GM19397 (cell line): ENCODE results near the gene DNAH9.

Experiments used
- ATAC-seq: cut with Tn5 transposase; IDR thresholded peaks from one replicate; pipeline ENCODE4 v1.9.1; 2021; ENCODE audit warnings: mild to moderate bottlenecking, moderate library complexity; ENCODE audit not compliant: unreplicated experiment

The DNAH9 gene, protein sequence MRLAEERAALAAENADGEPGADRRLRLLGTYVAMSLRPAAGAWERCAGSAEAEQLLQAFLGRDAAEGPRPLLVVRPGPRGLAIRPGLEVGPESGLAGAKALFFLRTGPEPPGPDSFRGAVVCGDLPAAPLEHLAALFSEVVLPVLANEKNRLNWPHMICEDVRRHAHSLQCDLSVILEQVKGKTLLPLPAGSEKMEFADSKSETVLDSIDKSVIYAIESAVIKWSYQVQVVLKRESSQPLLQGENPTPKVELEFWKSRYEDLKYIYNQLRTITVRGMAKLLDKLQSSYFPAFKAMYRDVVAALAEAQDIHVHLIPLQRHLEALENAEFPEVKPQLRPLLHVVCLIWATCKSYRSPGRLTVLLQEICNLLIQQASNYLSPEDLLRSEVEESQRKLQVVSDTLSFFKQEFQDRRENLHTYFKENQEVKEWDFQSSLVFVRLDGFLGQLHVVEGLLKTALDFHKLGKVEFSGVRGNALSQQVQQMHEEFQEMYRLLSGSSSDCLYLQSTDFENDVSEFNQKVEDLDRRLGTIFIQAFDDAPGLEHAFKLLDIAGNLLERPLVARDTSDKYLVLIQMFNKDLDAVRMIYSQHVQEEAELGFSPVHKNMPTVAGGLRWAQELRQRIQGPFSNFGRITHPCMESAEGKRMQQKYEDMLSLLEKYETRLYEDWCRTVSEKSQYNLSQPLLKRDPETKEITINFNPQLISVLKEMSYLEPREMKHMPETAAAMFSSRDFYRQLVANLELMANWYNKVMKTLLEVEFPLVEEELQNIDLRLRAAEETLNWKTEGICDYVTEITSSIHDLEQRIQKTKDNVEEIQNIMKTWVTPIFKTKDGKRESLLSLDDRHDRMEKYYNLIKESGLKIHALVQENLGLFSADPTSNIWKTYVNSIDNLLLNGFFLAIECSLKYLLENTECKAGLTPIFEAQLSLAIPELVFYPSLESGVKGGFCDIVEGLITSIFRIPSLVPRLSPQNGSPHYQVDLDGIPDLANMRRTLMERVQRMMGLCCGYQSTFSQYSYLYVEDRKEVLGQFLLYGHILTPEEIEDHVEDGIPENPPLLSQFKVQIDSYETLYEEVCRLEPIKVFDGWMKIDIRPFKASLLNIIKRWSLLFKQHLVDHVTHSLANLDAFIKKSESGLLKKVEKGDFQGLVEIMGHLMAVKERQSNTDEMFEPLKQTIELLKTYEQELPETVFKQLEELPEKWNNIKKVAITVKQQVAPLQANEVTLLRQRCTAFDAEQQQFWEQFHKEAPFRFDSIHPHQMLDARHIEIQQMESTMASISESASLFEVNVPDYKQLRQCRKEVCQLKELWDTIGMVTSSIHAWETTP (N-terminal part only)

DNA sequence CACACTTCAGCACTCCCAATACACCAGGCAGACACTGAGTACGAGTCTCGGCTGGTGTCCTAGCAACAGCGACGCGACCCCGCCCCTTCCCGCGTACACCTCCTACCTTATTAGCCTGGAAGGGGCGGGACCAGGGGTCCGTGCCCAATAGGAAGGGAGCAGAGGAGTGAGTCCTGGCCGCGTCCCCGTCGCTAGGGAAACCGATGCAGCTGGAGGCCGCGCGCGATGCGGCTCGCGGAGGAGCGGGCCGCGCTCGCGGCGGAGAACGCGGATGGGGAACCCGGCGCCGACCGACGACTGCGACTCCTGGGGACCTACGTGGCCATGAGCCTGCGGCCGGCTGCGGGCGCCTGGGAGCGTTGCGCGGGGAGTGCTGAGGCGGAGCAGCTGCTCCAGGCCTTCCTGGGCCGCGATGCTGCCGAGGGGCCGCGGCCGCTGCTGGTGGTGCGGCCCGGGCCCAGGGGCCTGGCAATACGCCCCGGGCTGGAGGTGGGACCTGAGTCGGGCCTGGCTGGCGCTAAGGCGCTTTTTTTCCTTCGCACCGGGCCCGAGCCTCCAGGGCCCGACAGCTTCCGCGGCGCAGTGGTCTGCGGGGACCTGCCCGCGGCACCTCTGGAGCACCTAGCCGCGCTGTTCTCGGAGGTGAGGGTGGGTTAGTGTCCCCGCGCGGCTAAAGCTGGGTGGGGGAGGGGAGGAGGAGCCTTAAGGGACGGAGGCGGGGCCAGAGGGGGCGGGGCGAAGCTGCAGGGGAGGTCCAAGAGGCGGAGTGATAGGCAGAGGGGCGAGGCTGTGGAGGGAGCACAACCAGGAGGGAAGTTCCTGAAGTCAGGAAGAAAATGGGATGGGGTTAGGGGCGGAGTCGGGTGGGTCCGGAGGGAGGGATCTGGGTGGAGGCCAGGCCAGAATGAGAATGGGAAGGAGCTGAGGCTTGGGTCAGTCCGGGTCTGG, at the start of gene DNAH9:
Gene DNAH9, plus strand, starts transcription at position 197 of the 948 bp plus-strand sequence. Its CDS starts 29 bp downstream, at position 226.
- no peak for ATAC-seq

DNA sequence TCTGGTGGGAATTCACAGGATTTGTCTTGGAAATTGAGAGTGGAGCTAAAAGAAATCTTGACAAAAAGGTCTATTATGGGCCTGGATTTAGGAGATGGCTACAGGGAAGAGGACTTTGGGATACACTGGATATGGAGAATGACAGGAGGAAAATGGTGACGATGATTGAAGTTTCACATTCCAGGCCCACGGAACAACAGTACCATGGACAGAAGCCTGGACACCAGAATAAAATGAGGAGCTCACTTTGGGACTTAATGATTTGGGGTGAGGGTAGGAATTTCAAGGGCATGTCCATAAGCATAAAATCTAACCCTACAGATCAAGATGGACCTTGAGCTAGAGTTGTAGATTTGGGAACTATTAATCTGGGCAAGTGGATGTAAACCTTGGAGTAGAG, 47.8 kb upstream of the DNAH9 start:
- ATAC-seq = no peak

DNA sequence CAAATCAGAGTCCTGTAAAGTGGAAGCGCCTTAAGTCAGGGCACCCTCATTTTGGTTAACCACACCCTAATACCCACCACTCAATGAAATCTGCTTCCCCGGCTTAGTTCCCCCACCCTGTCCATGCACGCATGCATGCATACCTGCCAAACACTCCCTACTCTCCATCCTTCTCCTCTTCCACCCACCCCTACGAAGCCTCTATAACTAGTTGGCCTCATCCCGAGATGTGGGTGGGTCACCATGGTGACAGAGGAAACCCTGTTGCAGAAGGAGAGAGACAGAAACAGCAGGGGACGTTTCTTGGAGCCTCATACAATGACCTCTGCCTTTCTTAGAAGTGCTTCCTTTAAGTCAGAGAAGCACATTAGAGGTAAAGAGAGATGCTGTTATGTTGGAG, 46.8 kb upstream of the DNAH9 start:
- ATAC-seq = no peak

DNA sequence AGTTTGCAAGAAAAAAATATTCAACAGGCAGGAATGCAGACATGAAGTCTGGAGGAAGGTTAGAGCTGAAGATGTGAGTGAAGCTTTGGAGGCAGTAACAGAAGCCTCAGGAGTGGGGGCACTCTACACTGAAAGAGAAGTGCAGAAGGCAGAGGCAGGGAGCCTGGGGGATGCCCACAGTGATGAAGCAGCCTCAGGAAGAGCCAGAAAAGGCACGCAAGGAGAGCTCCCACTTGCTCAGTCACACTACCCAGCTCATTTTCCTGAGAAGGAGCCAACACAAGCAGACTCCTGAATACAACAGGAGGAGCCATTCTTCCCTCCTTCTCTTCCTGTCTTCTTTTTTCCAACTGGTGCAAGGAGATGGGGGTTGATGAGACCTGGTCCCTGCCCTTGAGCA, 45.1 kb upstream of the DNAH9 start:
- no peak for ATAC-seq

DNA sequence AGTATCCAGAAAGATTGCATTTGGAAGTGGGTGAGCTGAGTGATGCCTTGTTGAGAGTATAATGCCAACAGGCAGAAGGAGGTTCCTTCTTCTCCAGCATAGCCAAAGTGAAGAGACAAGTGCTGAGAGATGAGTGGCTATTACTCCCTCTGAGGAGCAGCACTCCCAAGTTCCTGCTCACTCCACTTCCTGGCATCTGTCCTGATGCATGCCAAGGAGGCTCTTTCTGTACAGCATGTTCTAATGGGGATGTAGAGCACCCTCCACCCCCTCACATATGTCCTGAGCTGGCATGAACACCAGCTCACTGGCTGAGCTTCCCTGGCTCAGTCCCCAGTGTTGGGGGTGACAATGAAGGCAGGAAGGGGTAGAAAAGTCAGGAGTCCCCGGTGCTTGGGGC, 44.2 kb upstream of the DNAH9 start:
- ATAC-seq = no peak

DNA sequence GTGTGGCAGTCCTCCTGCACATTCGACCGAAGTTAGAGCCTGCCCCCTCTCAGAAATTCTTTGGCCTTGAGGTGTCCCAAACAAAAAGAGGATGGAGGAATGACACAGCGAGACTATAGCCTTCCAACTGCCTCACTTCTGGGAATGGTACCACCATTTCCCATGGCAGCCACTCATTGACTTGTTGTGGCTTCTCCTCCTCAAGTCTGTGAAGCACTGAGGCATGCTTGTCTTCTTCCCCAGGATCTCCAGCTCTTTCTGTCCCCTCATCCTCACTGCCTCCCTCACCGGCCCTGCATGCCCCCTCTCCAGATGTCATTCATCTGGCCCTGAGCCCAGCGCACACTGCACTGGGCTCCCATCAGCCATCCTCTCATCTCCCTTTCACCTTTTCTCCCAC, 43.7 kb upstream of the DNAH9 start:
- no peak for ATAC-seq

DNA sequence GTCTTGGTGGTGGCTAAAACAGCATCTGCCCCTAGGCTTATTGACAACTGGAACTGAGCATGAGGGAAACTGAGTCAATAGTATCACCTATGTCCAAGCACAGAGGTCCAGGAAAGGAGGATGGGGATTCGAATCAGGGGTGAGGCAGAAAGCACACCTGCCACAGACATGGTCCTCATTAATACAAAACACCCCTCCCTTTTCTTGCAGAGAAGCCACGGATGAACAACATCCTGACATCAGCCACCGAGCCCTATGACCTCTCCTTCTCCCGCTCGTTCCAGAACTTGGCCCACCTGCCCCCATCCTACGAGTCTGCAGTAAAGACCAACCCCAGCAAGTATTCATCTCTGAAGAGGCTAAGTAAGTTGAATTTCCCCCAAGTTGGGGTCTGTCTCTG, 42.7 kb upstream of the DNAH9 start:
- ATAC-seq = no peak

DNA sequence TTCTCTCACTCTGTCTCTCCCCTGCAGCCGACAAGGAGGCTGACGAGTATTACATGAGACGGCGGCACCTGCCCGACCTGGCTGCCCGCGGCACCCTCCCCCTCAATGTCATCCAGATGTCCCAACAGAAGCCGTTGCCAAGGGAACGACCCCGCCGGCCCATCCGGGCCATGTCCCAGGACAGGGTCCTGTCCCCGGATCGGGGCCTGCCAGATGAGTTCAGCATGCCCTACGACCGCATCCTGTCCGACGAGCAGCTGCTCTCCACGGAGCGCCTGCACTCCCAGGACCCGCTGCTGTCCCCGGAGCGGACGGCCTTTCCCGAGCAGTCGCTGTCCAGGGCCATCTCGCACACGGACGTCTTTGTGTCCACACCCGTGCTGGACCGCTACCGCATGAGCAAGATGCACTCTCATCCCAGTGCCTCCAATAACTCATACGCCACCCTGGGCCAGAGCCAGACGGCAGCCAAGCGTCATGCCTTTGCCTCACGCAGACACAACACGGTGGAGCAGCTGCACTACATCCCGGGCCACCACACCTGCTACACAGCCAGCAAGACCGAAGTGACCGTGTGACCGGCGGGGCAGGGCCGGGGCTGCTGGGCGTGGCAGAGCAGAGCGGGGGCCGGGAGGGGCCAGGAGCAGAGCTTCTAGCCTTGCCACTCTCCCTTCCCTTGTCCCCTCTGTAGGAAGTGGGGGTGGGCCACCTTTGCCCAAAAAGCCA, 40.4 kb upstream of the DNAH9 start:
- no peak for ATAC-seq

DNA sequence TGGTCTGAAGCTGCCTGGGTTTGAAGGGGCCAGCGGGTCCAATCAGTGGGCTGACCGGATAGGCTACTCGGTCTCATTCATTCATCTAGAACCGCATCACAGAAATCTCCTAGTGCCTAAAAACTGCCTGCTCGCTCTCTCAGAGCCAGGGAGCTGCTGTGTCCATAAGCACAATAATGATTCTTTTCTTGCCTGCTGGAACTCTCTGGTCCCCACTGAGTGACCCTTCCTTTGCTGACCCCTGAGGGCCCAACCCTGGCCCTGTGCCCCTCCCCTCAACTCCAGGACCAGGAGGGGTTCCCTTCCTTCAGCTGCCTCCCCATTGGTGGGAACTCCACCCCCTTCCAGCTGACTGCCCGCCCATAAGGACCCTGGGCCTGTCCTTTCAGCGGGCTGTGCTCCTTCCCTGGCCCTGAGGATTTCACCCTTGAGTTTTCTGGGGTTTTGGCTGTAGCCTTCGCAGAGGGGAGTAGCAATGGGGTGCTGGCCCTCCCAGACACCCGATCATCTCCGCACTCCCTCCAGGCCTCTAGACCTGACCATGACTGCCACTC, 39.5 kb upstream of the DNAH9 start:
- ATAC-seq = no peak

DNA sequence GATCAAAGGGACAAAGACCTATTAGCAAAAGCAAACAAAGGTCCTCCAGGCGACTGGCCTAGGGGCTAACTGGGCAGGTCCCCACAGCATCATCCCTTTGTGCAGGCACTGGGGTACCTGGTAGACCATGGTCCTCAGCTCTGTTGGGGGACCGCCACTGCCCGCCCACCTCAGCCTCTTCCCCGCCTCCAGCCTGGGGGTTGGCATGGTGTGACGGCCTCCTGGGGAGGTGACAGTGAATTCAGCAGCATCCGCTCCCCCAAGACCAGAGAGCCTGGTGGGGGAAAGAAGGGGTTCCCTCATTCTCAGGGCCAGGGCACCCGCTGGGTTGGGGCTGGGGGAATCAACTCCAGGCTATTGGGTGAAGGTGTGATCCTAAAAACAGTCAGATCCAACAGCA, 38.7 kb upstream of the DNAH9 start:
- no peak for ATAC-seq

DNA sequence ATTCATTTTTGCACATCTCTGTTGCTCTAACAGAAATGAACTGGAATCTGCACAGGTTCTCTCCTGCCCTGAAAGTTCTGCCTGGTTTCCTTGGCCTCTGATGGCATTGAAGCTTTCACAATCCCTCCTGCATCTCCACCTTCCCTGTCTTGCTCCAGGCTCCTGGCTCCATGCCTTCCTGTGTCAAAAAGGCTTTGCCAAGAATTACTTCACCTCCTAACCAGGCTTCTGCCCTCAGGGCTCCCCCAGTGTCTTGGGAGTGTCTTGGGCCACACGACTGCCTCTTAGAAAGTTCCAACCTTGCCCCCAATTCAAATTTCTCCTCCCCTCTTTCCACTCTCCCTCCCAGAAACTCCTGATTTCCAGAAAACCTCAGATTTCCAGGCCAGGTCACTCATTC, 37.0 kb upstream of the DNAH9 start:
- ATAC-seq = no peak

DNA sequence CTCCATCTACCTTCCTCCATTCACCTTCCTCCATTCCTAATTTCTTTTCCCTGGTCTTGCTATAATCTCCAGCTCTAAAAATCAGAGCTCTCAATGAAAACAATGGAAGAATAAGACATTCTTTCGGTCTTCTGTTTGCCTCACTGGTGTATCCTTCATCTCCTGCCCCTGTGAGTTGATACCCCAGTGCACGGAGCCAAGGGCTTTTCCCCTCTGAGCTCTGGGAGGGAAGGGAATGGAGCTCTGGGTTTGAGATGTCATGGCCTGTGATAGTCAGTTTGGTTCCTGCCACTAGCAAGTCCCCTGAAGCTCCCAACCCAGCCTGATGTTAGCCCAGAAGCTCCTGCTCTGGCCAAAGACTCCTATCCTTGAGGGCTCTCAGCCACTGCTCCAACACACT, 36.6 kb upstream of the DNAH9 start:
- ATAC-seq = no peak

DNA sequence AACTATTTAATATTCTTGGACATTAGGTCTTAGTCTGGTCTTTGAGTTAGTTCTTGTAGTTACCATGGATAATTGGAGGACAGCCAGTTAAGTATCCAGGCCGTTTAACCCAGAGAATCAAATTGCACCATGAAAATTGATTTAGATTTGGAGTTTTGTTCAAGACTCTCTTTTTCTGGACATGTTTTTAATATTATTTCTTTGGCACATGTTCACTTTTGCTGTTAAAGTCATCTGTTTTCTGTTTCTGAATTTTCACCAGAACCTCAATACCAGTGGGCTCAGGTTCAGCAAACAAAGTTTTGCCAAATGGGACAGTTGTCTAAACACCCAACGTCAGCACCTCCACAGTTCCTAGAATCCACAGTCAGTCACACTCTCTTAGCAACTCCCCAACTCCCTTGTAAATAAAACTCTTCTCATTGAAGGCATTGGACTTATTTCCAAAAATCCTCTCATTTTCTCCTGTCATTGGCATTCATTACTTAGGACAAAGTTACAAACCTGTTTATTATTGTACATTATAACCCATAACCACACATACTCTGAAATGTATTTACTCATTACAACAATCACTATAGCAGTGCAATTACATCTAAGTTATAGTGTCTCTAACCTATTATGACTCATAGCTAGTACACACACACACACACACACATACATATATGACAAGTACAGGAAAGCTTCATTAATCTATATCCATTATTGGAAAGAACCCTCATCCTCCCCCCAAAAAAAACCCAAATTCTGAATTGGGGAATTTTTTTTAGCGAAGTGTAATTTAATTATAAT, 33.5 kb upstream of the DNAH9 start:
- ATAC-seq = no peak

DNA sequence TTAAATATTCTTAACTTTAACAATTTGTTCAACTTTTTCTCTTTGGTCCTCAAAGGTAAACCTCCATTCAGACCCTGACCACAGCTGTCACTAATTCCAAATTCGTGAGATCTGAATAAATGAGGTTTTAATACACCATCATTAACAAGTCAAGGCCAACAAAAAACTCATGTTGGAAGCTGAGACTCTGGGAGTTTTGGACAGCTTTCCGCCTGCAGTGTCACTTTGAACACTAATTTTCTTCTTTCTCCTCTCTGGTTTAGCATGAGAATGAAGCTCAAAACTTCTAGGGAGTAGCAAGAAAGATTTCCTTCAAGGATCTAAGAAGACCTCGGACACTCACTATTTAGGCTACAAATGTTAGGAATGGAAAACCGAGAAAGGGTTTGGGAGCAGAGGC, 32.7 kb upstream of the DNAH9 start:
- no peak for ATAC-seq

DNA sequence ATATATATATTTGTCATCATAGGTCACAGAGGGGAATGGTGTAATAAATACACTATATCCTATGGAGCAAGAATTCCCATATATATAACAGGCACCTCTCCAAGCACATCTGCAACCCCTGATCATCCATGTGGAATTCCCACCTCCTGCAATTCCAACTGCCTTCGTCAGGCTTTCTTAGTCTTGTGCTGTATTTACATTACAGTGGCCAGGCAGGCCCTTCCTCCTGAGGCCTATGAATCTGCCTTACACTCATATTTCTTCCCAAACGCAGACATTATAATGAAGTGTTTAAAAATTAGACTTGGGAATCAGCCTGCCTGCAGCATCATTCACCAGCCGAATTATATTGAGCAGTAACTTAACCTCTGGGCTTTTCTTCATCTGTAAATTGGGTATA, 19.3 kb upstream of the DNAH9 start:
- no peak for ATAC-seq

DNA sequence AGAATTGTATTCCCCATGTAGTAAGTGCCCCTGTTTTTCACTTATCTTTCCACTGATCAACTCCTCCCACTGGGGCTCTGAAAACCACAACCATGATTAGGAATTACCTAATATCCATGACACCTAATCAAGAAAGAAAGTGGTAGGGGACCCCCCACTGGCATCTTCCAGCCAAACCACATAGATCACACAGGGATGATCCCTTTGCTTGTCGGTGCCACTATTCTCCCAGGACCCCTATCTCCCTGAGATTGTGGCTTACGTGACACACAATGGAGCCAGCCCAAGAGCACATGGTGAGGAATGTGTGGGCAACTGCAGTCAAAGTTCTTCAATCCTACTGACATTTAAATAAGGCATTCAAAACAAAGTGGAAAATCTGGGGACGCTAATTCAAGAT, 17.6 kb upstream of the DNAH9 start:
- no peak for ATAC-seq

DNA sequence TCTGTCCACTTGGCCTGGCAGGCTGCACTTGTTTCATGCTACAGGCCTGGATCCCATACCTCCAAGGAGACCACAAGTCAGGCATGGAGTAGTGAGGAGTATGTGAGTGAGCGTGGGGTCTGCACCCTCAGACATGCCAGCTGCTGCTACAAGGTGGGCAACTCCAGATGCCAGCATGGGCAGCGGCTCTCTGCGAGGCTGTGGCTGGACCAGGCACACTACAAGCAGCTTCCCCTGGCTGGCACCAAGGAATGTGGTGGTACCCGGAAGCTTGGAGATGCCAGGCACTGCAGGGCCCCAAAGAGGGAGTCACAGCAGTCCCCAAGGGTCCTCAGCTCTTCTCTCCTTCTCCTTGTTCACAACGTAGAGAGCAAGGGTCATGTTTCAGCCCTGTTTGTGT, 16.1 kb upstream of the DNAH9 start:
- no peak for ATAC-seq

DNA sequence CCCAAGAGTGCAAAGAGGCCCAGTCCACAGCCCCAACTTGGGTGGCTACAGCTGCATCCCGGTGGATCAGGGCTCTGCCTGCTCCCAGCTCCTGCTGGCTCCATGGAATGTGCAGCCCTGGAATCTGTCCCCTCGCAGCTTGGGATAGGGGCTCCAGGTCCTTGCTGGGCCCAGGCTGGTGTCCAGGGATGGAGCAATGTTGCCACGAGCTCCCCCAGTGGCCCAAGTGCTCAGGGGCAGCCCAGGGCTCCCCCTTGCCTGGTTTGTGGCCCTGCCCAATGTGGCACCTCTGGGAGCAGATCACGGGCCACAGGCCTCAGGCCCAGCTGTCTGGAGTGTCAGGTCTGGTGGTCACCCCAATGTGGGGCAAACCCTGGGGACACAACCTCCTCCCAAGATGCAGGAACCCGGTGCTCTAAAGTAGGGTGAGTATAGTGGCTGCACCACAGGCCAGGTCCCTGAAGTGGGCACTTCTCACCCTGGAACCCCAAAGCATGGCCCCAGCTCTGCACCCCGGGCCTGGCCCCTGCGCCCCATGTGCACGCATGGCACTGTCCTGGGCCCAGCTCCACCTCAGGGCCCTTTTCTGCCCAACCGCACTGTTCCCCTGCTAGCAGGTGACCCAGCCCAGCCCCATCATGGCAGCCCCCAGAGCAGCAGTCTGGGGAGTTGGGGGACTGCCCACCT, 14.8 kb upstream of the DNAH9 start:
- no peak for ATAC-seq
